Right renal cortex interstitium (tissue), 3 donors: Measurements from ENCODE around the gene WNT2B. TPM values are rescaled to one million over a fixed set of nuclear protein-coding genes. Genes with fewer than 3 reads are reported as not detected.

Source experiments
- DNase-seq, 3 donors: peaks; one replicate each; pipeline ENCODE4 v3.0.0-alpha.2; 2013; ENCODE audit warnings: low read depth in 3 of 3, low spot score in 2 of 3
- polyA plus RNA-seq, 3 donors: library from polyadenylated mRNA; unstranded; fragments of 120-200 nt; gene quantifications; one replicate each; pipeline ENCODE4 v1.2.1, GENCODE V29; 2013; ENCODE audit not compliant: insufficient read length in 3 of 3

Gene WNT2B
- polyA plus RNA-seq, 3 donors, result 1.8 to 1.9 (median 1.8) TPM

DNA sequence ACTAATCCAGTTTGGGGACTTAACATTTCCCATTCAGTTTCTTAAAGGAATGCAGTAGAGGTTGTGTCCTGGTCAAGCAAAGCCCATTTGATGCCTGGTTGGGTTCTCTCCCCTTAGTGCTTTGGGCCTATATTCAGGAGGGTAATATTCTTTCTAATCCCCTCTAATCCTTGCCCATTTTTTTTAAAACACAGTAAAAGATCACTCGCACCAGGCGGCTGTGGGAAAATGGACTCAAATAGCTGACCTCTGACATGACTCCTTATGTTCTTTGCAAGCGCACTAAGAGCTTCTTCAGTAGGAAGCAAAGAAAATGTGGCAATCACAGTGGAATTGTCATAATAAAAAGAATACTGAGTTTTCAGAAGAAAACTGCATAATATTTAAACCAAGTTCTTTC, 49.9 kb downstream of the WNT2B start:
- no peak for DNase-seq

DNA sequence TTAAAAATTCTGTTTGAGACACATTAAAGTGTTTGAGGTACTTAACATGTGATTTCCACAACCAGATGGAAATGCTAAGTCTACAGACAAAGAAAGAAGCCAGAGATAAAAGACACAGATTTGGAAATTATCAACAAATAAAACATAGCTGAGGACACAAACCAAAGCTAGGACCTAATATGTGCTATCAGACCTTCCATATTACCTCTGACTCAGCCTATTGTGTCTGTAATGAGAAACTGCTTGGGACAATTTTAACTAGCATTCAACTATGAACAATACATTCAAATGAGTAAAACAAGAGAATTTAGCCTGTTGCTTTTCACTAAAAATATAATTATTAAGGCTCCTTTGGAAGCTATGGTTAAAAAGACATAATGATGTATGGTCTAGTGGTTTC, 54.6 kb downstream of the WNT2B start:
- no peak for DNase-seq

DNA sequence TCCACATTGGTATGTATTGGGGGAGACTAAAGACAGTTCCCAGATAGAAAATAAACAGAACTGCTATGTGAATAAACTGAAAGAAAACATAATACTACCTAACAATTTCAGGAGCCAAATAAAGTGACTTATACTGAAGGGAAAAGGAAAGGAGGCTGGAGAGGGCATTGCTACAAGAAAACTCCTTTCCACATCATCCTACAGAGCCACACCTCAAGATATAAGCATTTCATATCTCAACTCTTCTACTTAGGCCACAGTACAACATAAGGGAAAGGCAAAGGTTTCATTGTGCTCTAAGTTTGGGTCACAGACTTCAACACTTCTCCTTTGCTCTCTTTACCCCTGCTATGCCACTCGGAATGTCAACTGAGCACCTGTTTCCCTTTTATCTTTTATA, 55.3 kb downstream of the WNT2B start:
- no peak for DNase-seq

DNA sequence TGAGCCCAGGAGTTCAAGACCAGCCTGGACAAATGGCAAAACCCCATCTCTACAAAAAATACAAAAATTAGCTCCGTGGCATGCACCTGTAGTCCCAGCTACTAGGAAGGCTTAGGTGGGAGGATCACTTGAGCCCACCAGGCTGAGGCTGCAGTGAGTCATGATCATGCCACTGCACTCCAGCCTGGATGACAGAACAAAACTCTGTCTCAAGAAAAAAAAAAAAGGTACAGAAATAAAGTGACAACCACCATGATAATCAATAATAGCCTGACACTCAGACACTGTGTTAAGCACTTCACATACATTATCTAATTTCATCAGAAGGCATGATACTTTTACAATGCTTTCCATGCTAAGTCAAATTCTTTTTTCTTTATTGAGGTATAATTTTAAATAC, 57.0 kb downstream of the WNT2B start:
- no peak for DNase-seq

DNA sequence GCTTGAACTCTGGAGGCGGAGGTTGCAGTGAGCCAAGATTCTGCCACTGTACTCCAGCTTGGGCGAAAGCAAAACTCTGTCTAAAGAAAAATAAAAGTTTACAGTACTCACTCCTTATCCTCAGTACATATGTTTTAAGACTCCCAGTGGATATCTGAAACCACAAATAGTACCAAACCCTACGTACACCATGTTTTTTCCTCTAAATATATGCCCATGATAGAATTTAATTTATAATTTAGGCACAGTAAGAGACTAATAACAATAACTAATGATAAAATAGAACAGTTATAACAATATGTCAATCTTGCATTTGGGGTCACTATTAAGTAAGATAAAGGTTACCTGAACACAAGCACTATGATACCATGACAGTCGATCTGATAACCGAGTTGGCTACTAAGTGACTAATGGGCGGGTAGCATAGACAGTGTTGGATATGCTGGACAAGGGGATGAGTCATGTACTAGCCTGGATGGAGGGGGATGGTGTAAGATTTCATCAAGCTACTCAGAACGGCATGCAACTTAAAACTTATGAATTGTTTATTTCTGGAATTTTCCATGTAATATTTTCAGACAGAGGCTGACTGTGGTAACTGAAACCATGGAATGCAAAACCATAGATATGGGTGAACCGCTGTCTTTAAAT, 66.5 kb downstream of the WNT2B start:
- no peak for DNase-seq

DNA sequence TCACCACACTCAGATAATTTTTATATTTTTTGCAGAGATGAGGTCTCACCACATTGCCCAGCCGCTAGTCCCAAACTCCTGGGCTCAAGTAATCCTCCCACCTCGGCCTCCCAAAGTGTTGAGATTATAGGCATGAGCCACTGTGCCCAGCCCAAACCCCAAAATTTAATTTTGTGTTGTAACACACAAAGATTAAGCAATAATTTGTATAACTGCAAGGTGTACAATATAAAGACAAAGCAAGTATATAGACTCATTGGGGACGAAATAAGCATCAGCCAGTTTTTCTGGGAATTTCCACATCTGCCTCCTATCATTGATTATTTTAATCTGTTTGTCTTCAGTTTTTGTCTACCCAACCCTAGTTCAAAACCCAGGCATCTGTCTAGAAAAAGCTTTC, 67.5 kb downstream of the WNT2B start:
- DNase-seq, result no peak

Other genes starting within 250 kb of the WNT2B start
- gene CTTNBP2NL, start 112.8 kb upstream of the WNT2B start, polyA plus RNA-seq, result 10 to 100 TPM; 41.2 to 47.9 (median 42.3) TPM
- gene ST7L, start 110.2 kb downstream of the WNT2B start, polyA plus RNA-seq, result 10 to 100 TPM; 27.2 to 31.1 (median 29.1) TPM
- 100 to 1,000 TPM; 131 to 141 (median 135) TPM for gene CAPZA1, start 110.9 kb downstream of the WNT2B start, polyA plus RNA-seq
- 10 to 100 TPM; 63.9 to 64.9 (median 64.8) TPM for gene MOV10, start 165.7 kb downstream of the WNT2B start, polyA plus RNA-seq
- 100 to 1,000 TPM; 206 to 239 (median 228) TPM for gene RHOC, start 198.2 kb downstream of the WNT2B start, polyA plus RNA-seq
- gene PPM1J, start 206.4 kb downstream of the WNT2B start, polyA plus RNA-seq, result 1 to 10 TPM in 1 of 3 donors, under 1 TPM in 2; 0.71 to 1.1 (median 0.93) TPM